K562 treated with DMSO at 1 percent for 4 hours (cell line): ENCODE data around the gene SP3. TPM values are rescaled to one million over a fixed set of nuclear protein-coding genes. Genes with fewer than 3 reads are reported as not detected.

Experiments
- total RNA-seq: library from RNA; unstranded; fragments of 300-600 nt; gene quantifications from 2 replicates; pipeline ENCODE4 v1.2.3, GENCODE V29; 2022; ENCODE audit not compliant: insufficient read depth

The SP3 gene
- total RNA-seq: 31.4 and 62.6 TPM in 2 replicates

GRCh38 chr2:173965372-173966025 is at the start of gene SP3:
Gene SP3 (minus strand): TSS chr2:173965373. CDS start chr2:173965171, 202 bp downstream.

